ENCODE results near the gene R3HDML.

GRCh38 chr20:44357020-44357419 lies 20.2 kb downstream of the R3HDML start:
- no peak for TF ChIP-seq CTCF (optimal IDR thresholded peaks at IDR 0.05 in 1 of 3, IDR thresholded peaks at IDR 0.05 in 1 of 3, conservative IDR thresholded peaks at IDR 0.05 in 1 of 3; ENCODE audit: extremely low read depth in 1 of 3, insufficient read depth in 2 of 3, low read length in 3 of 3)
- TF ChIP-seq EZH2 (IDR thresholded peaks at IDR 0.05; ENCODE audit: low read length): no peak
